ENCODE data around the gene EPN1. TPM values are rescaled to one million over a fixed set of nuclear protein-coding genes. Genes with fewer than 3 reads are reported as not detected.

Gene EPN1
- total RNA-seq, 1 donor from 2014 or later = 145 TPM

GRCh38 chr19:55703790-55704215, 28.8 kb downstream of the EPN1 start:
- Mint-ChIP-seq H3K36me3 (ENCODE audit: low read depth, unreplicated experiment) (peaks cover 38% of the 10 kb centered on the region), H3K4me3 (ENCODE audit: unreplicated experiment) (no peak overlapping the region), H3K4me1 (ENCODE audit: low read depth, unreplicated experiment) (peaks cover 2% of the 10 kb centered on the region), H3K27ac (ENCODE audit: unreplicated experiment) (no peak overlapping the region), H3K9me3 (ENCODE audit: unreplicated experiment) (peaks cover 14% of the 10 kb centered on the region), H3K27me3 (ENCODE audit: low read depth, unreplicated experiment) (no peaks in the 10 kb centered on the region)
- Histone ChIP-seq H3K79me2 (ENCODE audit: insufficient read depth, low read length) (no peaks in the 10 kb centered on the region), H3K4me2 (ENCODE audit: low read length) (no peak overlapping the region), H3K27ac (ENCODE audit: low read depth, low read length) (no peak overlapping the region), H3K36me3 (ENCODE audit: insufficient read depth, low read length) (no peaks in the 10 kb centered on the region), H3K27me3 (ENCODE audit: insufficient read depth, low read length) (no peaks in the 10 kb centered on the region), H3K9me3 (ENCODE audit: insufficient read depth, low read depth, low read length) (peaks cover 4% of the 10 kb centered on the region), H2AFZ (ENCODE audit: low read depth, low read length) (no peak overlapping the region), H4K20me1 (ENCODE audit: insufficient read depth, low read length) (no peaks in the 10 kb centered on the region), H3K9ac (ENCODE audit: low read length) (no peak overlapping the region), H3K4me3 (ENCODE audit: insufficient read depth, low read depth, low read length) (no peak overlapping the region), H3K4me1 (ENCODE audit: insufficient read depth, low read length) (no peaks in the 10 kb centered on the region)
- TF ChIP-seq CTCF (IDR thresholded peaks at IDR 0.05; ENCODE audit: insufficient read depth, low read depth, low read length) (peak; percentile 25), EZH2 (IDR thresholded peaks at IDR 0.05; ENCODE audit: insufficient read depth, low read length) (no peak)
- no peak for FAIRE-seq
- DNase-seq (ENCODE audit: low read depth) = no peak

GRCh38 chr19:55704494-55705245, 29.6 kb downstream of the EPN1 start:
- Mint-ChIP-seq H3K27ac (ENCODE audit: unreplicated experiment) (no peak overlapping the region), H3K36me3 (ENCODE audit: low read depth, unreplicated experiment) (peaks cover 33% of the 10 kb centered on the region), H3K9me3 (ENCODE audit: unreplicated experiment) (peaks cover 14% of the 10 kb centered on the region), H3K4me1 (ENCODE audit: low read depth, unreplicated experiment) (peaks cover 2% of the 10 kb centered on the region), H3K27me3 (ENCODE audit: low read depth, unreplicated experiment) (no peaks in the 10 kb centered on the region), H3K4me3 (ENCODE audit: unreplicated experiment) (peak overlapping the region; percentile 11)
- Histone ChIP-seq H3K27me3 (ENCODE audit: insufficient read depth, low read length) (no peaks in the 10 kb centered on the region), H3K36me3 (ENCODE audit: insufficient read depth, low read length) (no peaks in the 10 kb centered on the region), H3K4me1 (ENCODE audit: insufficient read depth, low read length) (no peaks in the 10 kb centered on the region), H3K27ac (ENCODE audit: low read depth, low read length) (no peak overlapping the region), H3K9me3 (ENCODE audit: insufficient read depth, low read depth, low read length) (peaks cover 4% of the 10 kb centered on the region), H3K9ac (ENCODE audit: low read length) (no peak overlapping the region), H4K20me1 (ENCODE audit: insufficient read depth, low read length) (no peaks in the 10 kb centered on the region), H3K4me3 (ENCODE audit: insufficient read depth, low read depth, low read length) (no peak overlapping the region), H3K4me2 (ENCODE audit: low read length) (no peak overlapping the region), H3K79me2 (ENCODE audit: insufficient read depth, low read length) (no peaks in the 10 kb centered on the region), H2AFZ (ENCODE audit: low read depth, low read length) (no peak overlapping the region)
- FAIRE-seq (no peak), DNase-seq (ENCODE audit: low read depth) (no peak)
- TF ChIP-seq CTCF (IDR thresholded peaks at IDR 0.05; ENCODE audit: insufficient read depth, low read depth, low read length) = no peak
- no peak for TF ChIP-seq EZH2 (IDR thresholded peaks at IDR 0.05; ENCODE audit: insufficient read depth, low read length)

- Histone ChIP-seq H3K79me2 (ENCODE audit: insufficient read depth, low read length) (no peaks in the 10 kb centered on the region), H3K9ac (ENCODE audit: low read length) (no peak overlapping the region), H3K36me3 (ENCODE audit: insufficient read depth, low read length) (no peaks in the 10 kb centered on the region), H3K4me3 (ENCODE audit: insufficient read depth, low read depth, low read length) (no peak overlapping the region), H3K4me1 (ENCODE audit: insufficient read depth, low read length) (no peaks in the 10 kb centered on the region), H3K27ac (ENCODE audit: low read depth, low read length) (no peak overlapping the region), H3K9me3 (ENCODE audit: insufficient read depth, low read depth, low read length) (peaks cover 4% of the 10 kb centered on the region), H3K4me2 (ENCODE audit: low read length) (no peak overlapping the region), H3K27me3 (ENCODE audit: insufficient read depth, low read length) (no peaks in the 10 kb centered on the region), H2AFZ (ENCODE audit: low read depth, low read length) (no peak overlapping the region), H4K20me1 (ENCODE audit: insufficient read depth, low read length) (no peaks in the 10 kb centered on the region)
- TF ChIP-seq CTCF (IDR thresholded peaks at IDR 0.05; ENCODE audit: insufficient read depth, low read depth, low read length) (no peak), EZH2 (IDR thresholded peaks at IDR 0.05; ENCODE audit: insufficient read depth, low read length) (no peak)
- Mint-ChIP-seq H3K27me3 (ENCODE audit: low read depth, unreplicated experiment) (no peaks in the 10 kb centered on the region), H3K36me3 (ENCODE audit: low read depth, unreplicated experiment) (peaks cover 29% of the 10 kb centered on the region), H3K4me3 (ENCODE audit: unreplicated experiment) (no peak overlapping the region), H3K27ac (ENCODE audit: unreplicated experiment) (no peak overlapping the region), H3K4me1 (ENCODE audit: low read depth, unreplicated experiment) (peaks cover 2% of the 10 kb centered on the region), H3K9me3 (ENCODE audit: unreplicated experiment) (peaks cover 14% of the 10 kb centered on the region)
- DNase-seq (ENCODE audit: low read depth) (no peak), FAIRE-seq (no peak)
These were observed 30.9 kb downstream of the EPN1 start for GRCh38 chr19:55705972-55706371.

Data from astrocyte (in vitro differentiated cells and primary cell).